ENCODE measurements around the gene ELOVL5.

Gene ELOVL5

DNA sequence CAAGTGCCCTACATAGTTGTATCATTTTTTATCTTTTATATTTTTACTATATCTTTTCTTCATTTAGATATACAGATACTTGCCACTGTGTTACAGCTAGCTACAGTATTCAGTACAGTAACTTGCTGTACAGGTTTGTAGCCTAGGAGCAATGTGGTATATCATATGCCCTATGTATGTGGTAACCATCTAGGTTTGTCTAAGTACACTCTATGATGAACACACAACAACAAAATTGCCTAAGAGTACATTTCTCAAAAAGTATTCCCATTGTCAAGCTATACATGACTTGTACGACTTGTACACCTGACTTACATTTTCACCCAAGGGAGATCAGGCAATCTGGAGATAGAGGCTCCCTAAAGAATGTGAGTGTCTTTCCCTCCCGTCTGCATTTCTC is 8.2 kb downstream of the ELOVL5 start:
- no peaks in the 10 kb centered on the region for H3K27me3 ChIP-seq (ENCODE audit: insufficient read depth, poor library complexity, severe bottlenecking)
- no peak overlapping the region for H3K4me3 ChIP-seq (replicated peaks; ENCODE audit: insufficient read depth, low read length)
- no peak overlapping the region for H3K27ac ChIP-seq (replicated peaks)
- no peak for DNase-seq (ENCODE audit: low read depth in 1 of 2, low spot score in 1 of 2)
- no peak for TF ChIP-seq POLR2AphosphoS5 (IDR thresholded peaks at IDR 0.05; ENCODE audit: low read depth)
- no peak for TF ChIP-seq SPI1 (IDR thresholded peaks at IDR 0.05; ENCODE audit: borderline replicate concordance, low read depth)
- TF ChIP-seq, protein P1, sequence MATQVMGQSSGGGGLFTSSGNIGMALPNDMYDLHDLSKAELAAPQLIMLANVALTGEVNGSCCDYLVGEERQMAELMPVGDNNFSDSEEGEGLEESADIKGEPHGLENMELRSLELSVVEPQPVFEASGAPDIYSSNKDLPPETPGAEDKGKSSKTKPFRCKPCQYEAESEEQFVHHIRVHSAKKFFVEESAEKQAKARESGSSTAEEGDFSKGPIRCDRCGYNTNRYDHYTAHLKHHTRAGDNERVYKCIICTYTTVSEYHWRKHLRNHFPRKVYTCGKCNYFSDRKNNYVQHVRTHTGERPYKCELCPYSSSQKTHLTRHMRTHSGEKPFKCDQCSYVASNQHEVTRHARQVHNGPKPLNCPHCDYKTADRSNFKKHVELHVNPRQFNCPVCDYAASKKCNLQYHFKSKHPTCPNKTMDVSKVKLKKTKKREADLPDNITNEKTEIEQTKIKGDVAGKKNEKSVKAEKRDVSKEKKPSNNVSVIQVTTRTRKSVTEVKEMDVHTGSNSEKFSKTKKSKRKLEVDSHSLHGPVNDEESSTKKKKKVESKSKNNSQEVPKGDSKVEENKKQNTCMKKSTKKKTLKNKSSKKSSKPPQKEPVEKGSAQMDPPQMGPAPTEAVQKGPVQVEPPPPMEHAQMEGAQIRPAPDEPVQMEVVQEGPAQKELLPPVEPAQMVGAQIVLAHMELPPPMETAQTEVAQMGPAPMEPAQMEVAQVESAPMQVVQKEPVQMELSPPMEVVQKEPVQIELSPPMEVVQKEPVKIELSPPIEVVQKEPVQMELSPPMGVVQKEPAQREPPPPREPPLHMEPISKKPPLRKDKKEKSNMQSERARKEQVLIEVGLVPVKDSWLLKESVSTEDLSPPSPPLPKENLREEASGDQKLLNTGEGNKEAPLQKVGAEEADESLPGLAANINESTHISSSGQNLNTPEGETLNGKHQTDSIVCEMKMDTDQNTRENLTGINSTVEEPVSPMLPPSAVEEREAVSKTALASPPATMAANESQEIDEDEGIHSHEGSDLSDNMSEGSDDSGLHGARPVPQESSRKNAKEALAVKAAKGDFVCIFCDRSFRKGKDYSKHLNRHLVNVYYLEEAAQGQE (IDR thresholded peaks at IDR 0.05; ENCODE audit: insufficient replicate concordance, low read depth): no peak
- TF ChIP-seq GABPA (IDR thresholded peaks at IDR 0.05; ENCODE audit: low read depth): no peak
- TF ChIP-seq, protein P2, sequence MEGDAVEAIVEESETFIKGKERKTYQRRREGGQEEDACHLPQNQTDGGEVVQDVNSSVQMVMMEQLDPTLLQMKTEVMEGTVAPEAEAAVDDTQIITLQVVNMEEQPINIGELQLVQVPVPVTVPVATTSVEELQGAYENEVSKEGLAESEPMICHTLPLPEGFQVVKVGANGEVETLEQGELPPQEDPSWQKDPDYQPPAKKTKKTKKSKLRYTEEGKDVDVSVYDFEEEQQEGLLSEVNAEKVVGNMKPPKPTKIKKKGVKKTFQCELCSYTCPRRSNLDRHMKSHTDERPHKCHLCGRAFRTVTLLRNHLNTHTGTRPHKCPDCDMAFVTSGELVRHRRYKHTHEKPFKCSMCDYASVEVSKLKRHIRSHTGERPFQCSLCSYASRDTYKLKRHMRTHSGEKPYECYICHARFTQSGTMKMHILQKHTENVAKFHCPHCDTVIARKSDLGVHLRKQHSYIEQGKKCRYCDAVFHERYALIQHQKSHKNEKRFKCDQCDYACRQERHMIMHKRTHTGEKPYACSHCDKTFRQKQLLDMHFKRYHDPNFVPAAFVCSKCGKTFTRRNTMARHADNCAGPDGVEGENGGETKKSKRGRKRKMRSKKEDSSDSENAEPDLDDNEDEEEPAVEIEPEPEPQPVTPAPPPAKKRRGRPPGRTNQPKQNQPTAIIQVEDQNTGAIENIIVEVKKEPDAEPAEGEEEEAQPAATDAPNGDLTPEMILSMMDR (IDR thresholded peaks at IDR 0.05; ENCODE audit: insufficient read depth, low read length): no peak

DNA sequence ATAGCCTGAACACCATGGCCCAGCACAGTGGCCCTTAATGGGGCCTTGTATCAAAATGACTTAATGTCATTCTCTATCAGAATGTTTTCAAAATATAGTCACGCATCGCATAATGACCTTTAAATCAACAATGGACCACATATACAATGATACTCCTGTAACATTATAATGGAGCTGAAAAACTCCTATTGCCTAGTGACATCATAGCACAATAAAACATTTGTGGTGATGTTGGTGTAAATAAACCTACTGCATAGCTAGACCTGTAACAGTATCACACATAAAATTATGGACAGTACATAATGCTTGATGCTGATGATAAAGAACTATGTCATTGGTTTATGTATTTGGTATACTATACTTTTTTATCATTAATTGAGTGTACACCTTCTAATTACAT is 9.3 kb downstream of the ELOVL5 start:
- Histone ChIP-seq H3K27me3 (ENCODE audit: insufficient read depth, poor library complexity, severe bottlenecking) (no peaks in the 10 kb centered on the region), H3K4me3 (replicated peaks; ENCODE audit: insufficient read depth, low read length) (no peak overlapping the region), H3K27ac (replicated peaks) (no peak overlapping the region)
- DNase-seq (ENCODE audit: low read depth in 1 of 2, low spot score in 1 of 2): no peak
- TF ChIP-seq POLR2AphosphoS5 (IDR thresholded peaks at IDR 0.05; ENCODE audit: low read depth) (no peak), SPI1 (IDR thresholded peaks at IDR 0.05; ENCODE audit: borderline replicate concordance, low read depth) (no peak), GABPA (IDR thresholded peaks at IDR 0.05; ENCODE audit: low read depth) (no peak)
- TF ChIP-seq, protein P2 (IDR thresholded peaks at IDR 0.05; ENCODE audit: insufficient read depth, low read length): no peak
- TF ChIP-seq, protein P1 (IDR thresholded peaks at IDR 0.05; ENCODE audit: insufficient replicate concordance, low read depth): no peak

DNA sequence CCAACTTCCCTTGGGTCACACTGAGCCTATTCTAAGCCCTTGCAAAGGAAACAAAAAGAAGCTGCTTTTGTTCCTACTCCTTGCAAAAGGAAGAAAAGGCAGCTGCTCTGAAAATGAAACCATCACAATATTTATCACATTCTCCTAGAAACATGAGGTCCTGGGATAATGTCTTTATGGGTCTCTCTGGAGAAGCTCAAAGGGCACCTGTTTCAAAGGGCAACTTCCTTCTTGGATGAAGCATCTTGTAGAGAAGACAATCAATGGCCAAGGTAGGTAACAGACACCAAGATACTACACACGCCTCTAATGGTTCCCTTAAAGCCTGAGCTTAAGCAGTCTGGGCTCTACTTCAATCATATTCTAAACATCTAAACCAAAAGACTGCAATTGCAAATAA is 10.4 kb downstream of the ELOVL5 start:
- Histone ChIP-seq H3K27ac (replicated peaks) (no peak overlapping the region), H3K27me3 (ENCODE audit: insufficient read depth, poor library complexity, severe bottlenecking) (no peaks in the 10 kb centered on the region), H3K4me3 (replicated peaks; ENCODE audit: insufficient read depth, low read length) (no peak overlapping the region)
- DNase-seq (ENCODE audit: low read depth in 1 of 2, low spot score in 1 of 2): no peak
- no peak for TF ChIP-seq GABPA (IDR thresholded peaks at IDR 0.05; ENCODE audit: low read depth)
- TF ChIP-seq, protein P2 (IDR thresholded peaks at IDR 0.05; ENCODE audit: insufficient read depth, low read length): no peak
- TF ChIP-seq POLR2AphosphoS5 (IDR thresholded peaks at IDR 0.05; ENCODE audit: low read depth): no peak
- TF ChIP-seq SPI1 (IDR thresholded peaks at IDR 0.05; ENCODE audit: borderline replicate concordance, low read depth): no peak
- TF ChIP-seq, protein P1 (IDR thresholded peaks at IDR 0.05; ENCODE audit: insufficient replicate concordance, low read depth): no peak
